ENCODE measurements around the gene LRPAP1.
"Not testable (repeated sequence)": the region's sequence is repeated elsewhere in the genome, so short reads cannot be mapped to it uniquely, and the experiment has no call there.

LRPAP1 gene

GRCh38 chr4:3574346-3574745 is 42.1 kb upstream of the LRPAP1 start:
- not testable (repeated sequence) for H3K27me3 ChIP-seq (ENCODE audit: control insufficient read depth, insufficient read depth, low read length, poor library complexity, severe bottlenecking); H3K36me3 ChIP-seq (ENCODE audit: control insufficient read depth, insufficient read depth, low read length); H3K9me3 ChIP-seq (ENCODE audit: control insufficient read depth, low read length); H3K27ac ChIP-seq (ENCODE audit: insufficient read depth, low read depth, low read length, poor library complexity, severe bottlenecking); H3K4me1 ChIP-seq (ENCODE audit: control insufficient read depth, insufficient read depth, low read length); H3K4me3 ChIP-seq (ENCODE audit: insufficient read depth, low read depth, low read length)
- WGBS, 2 experiments: 94% methylated on average over 20 of the region's 20 CpGs

DNA sequence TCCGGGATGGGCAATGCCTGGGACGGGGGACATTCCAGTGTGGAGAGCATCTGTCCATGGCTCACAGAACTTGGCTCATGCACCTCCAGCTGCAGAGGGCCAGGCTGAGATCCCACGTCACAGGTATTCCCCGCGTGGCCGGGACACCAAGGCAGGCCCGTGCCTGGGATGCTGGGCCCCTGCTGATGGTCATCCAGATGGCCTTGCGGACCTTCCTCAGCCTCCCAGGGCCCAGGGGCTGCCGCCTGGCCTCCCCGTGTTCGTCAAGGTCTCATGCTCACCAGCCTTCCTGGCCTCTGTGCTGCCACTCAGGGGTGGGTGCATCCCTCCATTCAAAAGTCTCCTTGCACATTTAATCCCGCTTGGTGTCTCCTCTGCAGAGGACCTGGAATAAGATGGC is 40.9 kb upstream of the LRPAP1 start:
- Histone ChIP-seq H3K27ac (ENCODE audit: insufficient read depth, low read depth, low read length, poor library complexity, severe bottlenecking) (no peak overlapping the region), H3K9me3 (ENCODE audit: control insufficient read depth, low read length) (no peaks in the 10 kb centered on the region)
- 95 to 96% methylated on average over 12 of the region's 12 CpGs for WGBS, 2 experiments

GRCh38 chr4:3572363-3572762 is 40.1 kb upstream of the LRPAP1 start:
- Histone ChIP-seq H3K27me3 (ENCODE audit: control insufficient read depth, insufficient read depth, low read length, poor library complexity, severe bottlenecking) (no peaks in the 10 kb centered on the region), H3K9me3 (ENCODE audit: control insufficient read depth, low read length) (no peaks in the 10 kb centered on the region), H3K4me3 (ENCODE audit: insufficient read depth, low read depth, low read length) (no peak overlapping the region), H3K36me3 (ENCODE audit: control insufficient read depth, insufficient read depth, low read length) (no peaks in the 10 kb centered on the region), H3K4me1 (ENCODE audit: control insufficient read depth, insufficient read depth, low read length) (peaks cover 5% of the 10 kb centered on the region), H3K27ac (ENCODE audit: insufficient read depth, low read depth, low read length, poor library complexity, severe bottlenecking) (no peak overlapping the region)
- 75 to 76% methylated on average over 13 of the region's 13 CpGs for WGBS, 2 experiments

More for the DNA sequence above, 40.9 kb upstream of the LRPAP1 start:
- peaks cover 5% of the 10 kb centered on the region for H3K4me1 ChIP-seq (ENCODE audit: control insufficient read depth, insufficient read depth, low read length)
- H3K27me3 ChIP-seq (ENCODE audit: control insufficient read depth, insufficient read depth, low read length, poor library complexity, severe bottlenecking): no peaks in the 10 kb centered on the region
- H3K4me3 ChIP-seq (ENCODE audit: insufficient read depth, low read depth, low read length): no peak overlapping the region
- no peaks in the 10 kb centered on the region for H3K36me3 ChIP-seq (ENCODE audit: control insufficient read depth, insufficient read depth, low read length)

GRCh38 chr4:3571921-3572320 is 39.7 kb upstream of the LRPAP1 start:
- Histone ChIP-seq H3K27ac (ENCODE audit: insufficient read depth, low read depth, low read length, poor library complexity, severe bottlenecking) (no peak overlapping the region), H3K4me3 (ENCODE audit: insufficient read depth, low read depth, low read length) (no peak overlapping the region), H3K4me1 (ENCODE audit: control insufficient read depth, insufficient read depth, low read length) (peaks cover 5% of the 10 kb centered on the region), H3K36me3 (ENCODE audit: control insufficient read depth, insufficient read depth, low read length) (no peaks in the 10 kb centered on the region), H3K27me3 (ENCODE audit: control insufficient read depth, insufficient read depth, low read length, poor library complexity, severe bottlenecking) (no peaks in the 10 kb centered on the region), H3K9me3 (ENCODE audit: control insufficient read depth, low read length) (no peaks in the 10 kb centered on the region)
- 95 to 96% methylated on average over 11 of the region's 11 CpGs for WGBS, 2 experiments

- not testable (repeated sequence) for H3K27me3 ChIP-seq (ENCODE audit: control insufficient read depth, insufficient read depth, low read length, poor library complexity, severe bottlenecking); H3K9me3 ChIP-seq (ENCODE audit: control insufficient read depth, low read length); H3K27ac ChIP-seq (ENCODE audit: insufficient read depth, low read depth, low read length, poor library complexity, severe bottlenecking); H3K4me3 ChIP-seq (ENCODE audit: insufficient read depth, low read depth, low read length); H3K36me3 ChIP-seq (ENCODE audit: control insufficient read depth, insufficient read depth, low read length); H3K4me1 ChIP-seq (ENCODE audit: control insufficient read depth, insufficient read depth, low read length)
- WGBS, 2 experiments: 89% methylated on average over 15 of the region's 15 CpGs
These were observed 38.7 kb upstream of the LRPAP1 start for GRCh38 chr4:3570923-3571322.

DNA sequence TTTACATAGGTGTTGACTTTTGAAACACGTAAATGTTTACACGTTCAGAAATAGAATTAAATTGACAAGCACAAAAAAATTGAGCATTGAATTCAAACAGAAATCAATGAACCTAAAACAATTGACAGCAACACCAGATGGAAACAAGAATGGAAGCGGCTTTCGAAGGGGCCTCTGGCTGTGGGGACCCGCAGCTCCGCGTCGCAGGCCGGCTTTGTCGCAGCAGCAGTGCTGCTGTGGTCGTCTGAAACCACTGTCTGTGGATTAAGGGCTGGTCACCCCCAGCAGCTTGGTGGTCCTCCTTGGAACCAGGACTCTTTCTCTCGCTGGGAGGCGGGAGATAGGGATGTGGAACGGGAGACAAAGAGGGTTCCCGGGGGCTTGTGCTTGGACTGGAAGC is 37.4 kb upstream of the LRPAP1 start:
- not testable (repeated sequence) for H3K27ac ChIP-seq (ENCODE audit: insufficient read depth, low read depth, low read length, poor library complexity, severe bottlenecking); H3K4me3 ChIP-seq (ENCODE audit: insufficient read depth, low read depth, low read length); H3K27me3 ChIP-seq (ENCODE audit: control insufficient read depth, insufficient read depth, low read length, poor library complexity, severe bottlenecking); H3K4me1 ChIP-seq (ENCODE audit: control insufficient read depth, insufficient read depth, low read length); H3K36me3 ChIP-seq (ENCODE audit: control insufficient read depth, insufficient read depth, low read length); H3K9me3 ChIP-seq (ENCODE audit: control insufficient read depth, low read length)
- 89 to 98% methylated on average over 9 to 11 of the region's 15 CpGs for WGBS, 2 experiments

GRCh38 chr4:3566701-3567100 is 34.5 kb upstream of the LRPAP1 start:
- not testable (repeated sequence) for H3K27ac ChIP-seq (ENCODE audit: insufficient read depth, low read depth, low read length, poor library complexity, severe bottlenecking); H3K36me3 ChIP-seq (ENCODE audit: control insufficient read depth, insufficient read depth, low read length); H3K9me3 ChIP-seq (ENCODE audit: control insufficient read depth, low read length); H3K4me1 ChIP-seq (ENCODE audit: control insufficient read depth, insufficient read depth, low read length); H3K27me3 ChIP-seq (ENCODE audit: control insufficient read depth, insufficient read depth, low read length, poor library complexity, severe bottlenecking); H3K4me3 ChIP-seq (ENCODE audit: insufficient read depth, low read depth, low read length)
- WGBS, 2 experiments: 84 to 88% methylated on average over 10 to 12 of the region's 14 CpGs

DNA sequence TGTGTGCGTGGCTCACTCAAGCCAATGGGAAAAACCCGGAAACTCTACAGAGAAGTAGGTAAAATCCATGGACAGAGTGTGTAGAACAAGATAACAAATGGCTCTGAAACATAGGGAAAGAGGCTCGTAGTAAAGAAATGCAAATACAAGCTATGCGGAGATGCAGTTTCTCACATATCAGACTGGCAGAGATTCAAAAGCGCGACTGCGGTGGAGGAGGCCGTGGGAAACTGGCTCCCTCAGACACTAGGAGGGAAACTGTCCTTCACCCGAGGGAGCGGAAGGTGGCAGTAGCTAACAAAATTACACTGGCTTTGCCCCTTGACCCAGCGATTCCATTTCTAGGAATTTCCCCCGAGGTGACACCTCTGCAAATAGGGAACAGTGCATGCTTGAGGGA is 34.1 kb upstream of the LRPAP1 start:
- H3K4me3 ChIP-seq (ENCODE audit: insufficient read depth, low read depth, low read length); H3K27me3 ChIP-seq (ENCODE audit: control insufficient read depth, insufficient read depth, low read length, poor library complexity, severe bottlenecking); H3K4me1 ChIP-seq (ENCODE audit: control insufficient read depth, insufficient read depth, low read length); H3K36me3 ChIP-seq (ENCODE audit: control insufficient read depth, insufficient read depth, low read length); H3K9me3 ChIP-seq (ENCODE audit: control insufficient read depth, low read length); H3K27ac ChIP-seq (ENCODE audit: insufficient read depth, low read depth, low read length, poor library complexity, severe bottlenecking): not testable (repeated sequence)
- 67 to 76% methylated on average over 8 of the region's 12 CpGs for WGBS, 2 experiments

DNA sequence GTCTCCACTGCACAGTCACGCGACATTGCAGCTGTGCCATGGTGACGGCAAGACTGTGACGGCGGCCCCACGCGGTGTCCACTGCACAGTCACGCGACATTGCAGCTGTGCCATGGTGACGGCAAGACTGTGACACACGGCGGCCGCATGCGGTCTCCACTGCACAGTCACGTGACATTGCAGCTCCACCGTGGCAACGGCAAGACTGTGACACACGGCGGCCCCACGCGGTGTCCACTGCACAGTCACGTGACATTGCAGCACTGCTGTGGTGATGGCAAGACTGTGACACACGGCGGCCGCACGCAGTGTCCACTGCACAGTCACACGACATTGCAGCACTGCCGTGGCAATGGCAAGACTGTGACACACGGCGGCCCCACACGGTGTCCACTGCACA is 32.7 kb upstream of the LRPAP1 start:
- H3K27ac ChIP-seq (ENCODE audit: insufficient read depth, low read depth, low read length, poor library complexity, severe bottlenecking); H3K4me1 ChIP-seq (ENCODE audit: control insufficient read depth, insufficient read depth, low read length); H3K36me3 ChIP-seq (ENCODE audit: control insufficient read depth, insufficient read depth, low read length); H3K4me3 ChIP-seq (ENCODE audit: insufficient read depth, low read depth, low read length); H3K27me3 ChIP-seq (ENCODE audit: control insufficient read depth, insufficient read depth, low read length, poor library complexity, severe bottlenecking); H3K9me3 ChIP-seq (ENCODE audit: control insufficient read depth, low read length): not testable (repeated sequence)
- WGBS, 2 experiments: 94 to 95% methylated on average over 31 of the region's 31 CpGs

DNA sequence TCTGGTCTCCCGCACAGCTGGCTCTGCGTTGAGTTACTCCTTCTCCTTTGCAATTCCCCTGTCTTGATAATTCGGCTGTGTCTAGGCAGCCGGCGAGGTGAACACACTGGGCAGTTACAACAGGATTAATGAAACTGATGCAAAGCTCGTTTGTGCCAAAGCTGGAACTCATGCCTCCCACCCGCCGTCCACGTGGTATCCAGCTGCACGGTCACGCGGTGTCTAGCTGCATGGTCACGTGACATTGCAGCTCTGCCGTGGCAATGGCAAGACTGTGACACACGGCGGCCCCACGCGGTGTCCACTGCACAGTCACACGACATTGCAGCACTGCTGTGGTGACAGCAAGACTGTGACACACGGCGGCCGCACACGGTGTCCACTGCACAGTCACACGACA is 31.2 kb upstream of the LRPAP1 start:
- no peaks in the 10 kb centered on the region for H3K36me3 ChIP-seq (ENCODE audit: control insufficient read depth, insufficient read depth, low read length)
- no peak overlapping the region for H3K4me3 ChIP-seq (ENCODE audit: insufficient read depth, low read depth, low read length)
- H3K27me3 ChIP-seq (ENCODE audit: control insufficient read depth, insufficient read depth, low read length, poor library complexity, severe bottlenecking): no peaks in the 10 kb centered on the region
- WGBS, 2 experiments: 94 to 95% methylated on average over 24 of the region's 24 CpGs
- H3K27ac ChIP-seq (ENCODE audit: insufficient read depth, low read depth, low read length, poor library complexity, severe bottlenecking): no peak overlapping the region
- no peaks in the 10 kb centered on the region for H3K9me3 ChIP-seq (ENCODE audit: control insufficient read depth, low read length)
- no peaks in the 10 kb centered on the region for H3K4me1 ChIP-seq (ENCODE audit: control insufficient read depth, insufficient read depth, low read length)

- H3K27me3 ChIP-seq (ENCODE audit: control insufficient read depth, insufficient read depth, low read length, poor library complexity, severe bottlenecking); H3K4me1 ChIP-seq (ENCODE audit: control insufficient read depth, insufficient read depth, low read length); H3K4me3 ChIP-seq (ENCODE audit: insufficient read depth, low read depth, low read length); H3K9me3 ChIP-seq (ENCODE audit: control insufficient read depth, low read length); H3K36me3 ChIP-seq (ENCODE audit: control insufficient read depth, insufficient read depth, low read length); H3K27ac ChIP-seq (ENCODE audit: insufficient read depth, low read depth, low read length, poor library complexity, severe bottlenecking): not testable (repeated sequence)
- WGBS, 2 experiments: 86 to 98% methylated on average over 6 of the region's 8 CpGs
These were observed 29.9 kb upstream of the LRPAP1 start for GRCh38 chr4:3562127-3562526.

Data from ectodermal cell (in vitro differentiated cells).